ENCODE data around the gene PELI2.

GRCh38 chr14:56149151-56149550, 30.9 kb downstream of the PELI2 start:
- TF ChIP-seq CTCF (conservative IDR thresholded peaks at IDR 0.05), result no peak
- no peak for TF ChIP-seq EZH2 (IDR thresholded peaks at IDR 0.05; ENCODE audit: low read depth)

Data from PC-9 (cell line).